Heart left ventricle (tissue), 16 donors: ENCODE measurements around the gene ROCK2. TPM values are rescaled to one million over a fixed set of nuclear protein-coding genes. Genes with fewer than 3 reads are reported as not detected.

ENCODE experiments used
- ATAC-seq, 4 donors: fragments of 200-7000 bp; cut with Tn5 transposase; one replicate each; pipeline ENCODE4 v1.9.1; 2020 to 2022; ENCODE audit warnings: moderate library complexity in 4 of 4, mild to moderate bottlenecking in 3 of 4, moderate number of reproducible peaks in 1 of 4
- DNase-seq, 5 donors: peaks; one replicate each; pipeline ENCODE4 v3.0.0-alpha.2; 2020
- H3K27ac ChIP-seq, 12 donors: fragments of 200-600 bp; sonication (generic) in 4 of 12; one replicate each; pipeline versions ENCODE4 v1.5.0 to v1.8.0; 2016 to 2022; ENCODE audit warnings: mild to moderate bottlenecking in 2 of 12
- H3K27me3 ChIP-seq, 9 donors: fragments of 200-600 bp; sonication (generic) in 2 of 9; one replicate each; pipeline versions ENCODE4 v1.5.1 to v1.8.0; 2016 to 2022; ENCODE audit warnings: mild to moderate bottlenecking in 3 of 9
- H3K36me3 ChIP-seq, 9 donors: fragments of 200-600 bp; sonication (generic) in 2 of 9; one replicate each; pipeline versions ENCODE4 v1.5.0 to v1.8.0; 2018 to 2022; ENCODE audit warnings: mild to moderate bottlenecking in 2 of 9
- H3K4me1 ChIP-seq, 12 donors: fragments of 200-600 bp; sonication (generic) in 4 of 12; one replicate each; pipeline versions ENCODE4 v1.5.0 to v1.8.0; 2016 to 2022; ENCODE audit warnings: mild to moderate bottlenecking in 3 of 12
- H3K4me3 ChIP-seq, 12 donors: fragments of 200-600 bp; sonication (generic) in 4 of 12; one replicate each; pipeline versions ENCODE4 v1.5.0 to v1.8.0; 2017 to 2022; ENCODE audit warnings: mild to moderate bottlenecking in 9 of 12, moderate library complexity in 4 of 12
- H3K9me3 ChIP-seq, 12 donors: fragments of 200-600 bp; sonication (generic) in 4 of 12; one replicate each; pipeline versions ENCODE4 v1.5.0 to v1.8.0; 2016 to 2022; ENCODE audit warnings: mild to moderate bottlenecking in 1 of 12
- POLR2A ChIP-seq, 2 donors: fragments of 450-650 bp; IDR thresholded peaks; one replicate each; pipeline ENCODE4 v1.6.1; 2017; ENCODE audit warnings: antibody characterized with exemption in 2 of 2, mild to moderate bottlenecking in 2 of 2, moderate library complexity in 2 of 2
- WGBS, 4 donors: extraction: QIAGEN DNeasy Blood & Tissue Kit in 2 of 4; methylation state at CpG; one replicate each; pipeline versions ENCODE4 v1.1.5 to v1.1.7; 2013 to 2018; 5-methylcytosine and 5-hydroxymethylcytosine counted together
- intact Hi-C, 10 donors: fragments of 100-400 bp; cut with DNase I; formaldehyde crosslinking; loops; one replicate each; pipeline versions ENCODE4 v1.11.1 to v1.14.2; 2022
- polyA plus RNA-seq, 2 donors: library from polyadenylated mRNA; stranded (reverse); fragments of 200-250 nt; gene quantifications; one replicate each; pipeline ENCODE4 v1.2.3, GENCODE V29; 2013
- total RNA-seq, 9 donors: library from RNA; depleted of rRNA in 2 of 9; stranded (reverse); fragments of >200 nt in 2 of 9; fragmentation: NEBNext Ultra II Directional in 3 of 9; extraction: Animal tissue kit (Norgen Biotek cat#: 25700) in 3 of 9; gene quantifications; one replicate each; pipeline versions ENCODE4 v1.1.0 to v1.2.4, GENCODE V29; 2016 to 2023
- TF ChIP-seq, protein P1 (sequence below), 12 donors: fragments of 200-600 bp; sonication (generic) in 4 of 12; IDR thresholded peaks; one replicate each; pipeline versions ENCODE4 v1.5.0 to v1.8.0; 2018 to 2022; ENCODE audit warnings: antibody characterized with exemption in 12 of 12, mild to moderate bottlenecking in 5 of 12
- donor health status: ischemic (EF 13 %, LVEDD 7.1; RV severe dilation, severe dysfunction).
- donor health status: healthy with polysubstance abuse.
- donor health status: DM: no; HTN: yes; CAD: no.
- donor health status: DM: no; HTN: no; CAD: no.
- donor health status: ischemic (EF 25% LVEDD 6.9; RV normal size, moderate dysfunction).
- donor health status: ischemic (EF 25% LVEDD 5.7; RV mildly dilated, moderate dysfunction).
- donor health status: healthy.
- donor health status: DM: yes; HTN: yes; CAD: no.
- donor health status: ischemic (EF 35%, LVEDD 5.7; RV mildly dilated, moderate dysfunction).
- donor health status: nonischemic (EF 11% LVEDD 7.7; RV severe dilation, severe dysfunction).
- donor health status: DM: yes; HTN: yes; CAD: no.
- donor health status: PGD.
- donor health status: ischemic (EF 29% LVEDD 5.4; RV normal size, mild dysfunction).
- donor health status: nonischemic (EF 23%, LVEDD 6.1; RV moderate dilation, normal function).

ROCK2 gene
- total and polyA plus RNA-seq, 11 donors: 6.1 to 44.3 (median 38.0) TPM

DNA sequence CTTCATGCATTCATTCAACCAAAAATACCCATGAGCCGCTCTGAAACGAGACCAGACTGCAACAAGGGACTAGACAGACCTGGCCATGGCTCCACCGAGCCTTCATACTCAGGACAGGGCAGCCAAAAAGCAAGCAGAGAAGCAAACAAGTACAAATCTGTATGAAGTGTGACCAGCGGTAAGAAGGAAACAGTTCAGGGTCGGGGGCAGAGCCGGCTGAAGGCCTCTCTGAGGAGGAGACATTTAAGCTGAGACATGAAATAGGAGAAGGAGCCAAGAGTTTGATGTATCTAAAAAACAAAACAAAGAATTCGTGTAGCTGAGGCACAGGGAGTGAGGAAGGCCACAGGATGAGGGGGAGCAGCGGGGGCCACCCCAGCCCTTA, 210.5 kb downstream of the ROCK2 start:
- H3K4me1 ChIP-seq: peaks cover 0 to 33% (median 20%) of the 10 kb centered on the region in 12 donors
- WGBS, 4 donors: 67 to 74% (median 69%) methylated on average over 8 of the region's 8 CpGs
- peak overlapping the region in 9 of 12 donors; percentile 53 to 65 (median 56) for H3K4me3 ChIP-seq
- intact Hi-C loops: loop anchor here (2.0 to 10.0 kb wide), 12 partner anchors 21 to 453 kb away; partner anchors contain the start of gene SLC66A3 (in 1 of the 10)
- TF ChIP-seq, protein P1, sequence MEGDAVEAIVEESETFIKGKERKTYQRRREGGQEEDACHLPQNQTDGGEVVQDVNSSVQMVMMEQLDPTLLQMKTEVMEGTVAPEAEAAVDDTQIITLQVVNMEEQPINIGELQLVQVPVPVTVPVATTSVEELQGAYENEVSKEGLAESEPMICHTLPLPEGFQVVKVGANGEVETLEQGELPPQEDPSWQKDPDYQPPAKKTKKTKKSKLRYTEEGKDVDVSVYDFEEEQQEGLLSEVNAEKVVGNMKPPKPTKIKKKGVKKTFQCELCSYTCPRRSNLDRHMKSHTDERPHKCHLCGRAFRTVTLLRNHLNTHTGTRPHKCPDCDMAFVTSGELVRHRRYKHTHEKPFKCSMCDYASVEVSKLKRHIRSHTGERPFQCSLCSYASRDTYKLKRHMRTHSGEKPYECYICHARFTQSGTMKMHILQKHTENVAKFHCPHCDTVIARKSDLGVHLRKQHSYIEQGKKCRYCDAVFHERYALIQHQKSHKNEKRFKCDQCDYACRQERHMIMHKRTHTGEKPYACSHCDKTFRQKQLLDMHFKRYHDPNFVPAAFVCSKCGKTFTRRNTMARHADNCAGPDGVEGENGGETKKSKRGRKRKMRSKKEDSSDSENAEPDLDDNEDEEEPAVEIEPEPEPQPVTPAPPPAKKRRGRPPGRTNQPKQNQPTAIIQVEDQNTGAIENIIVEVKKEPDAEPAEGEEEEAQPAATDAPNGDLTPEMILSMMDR (IDR thresholded peaks at IDR 0.05): no peak
- no peak for TF ChIP-seq POLR2A (IDR thresholded peaks at IDR 0.05)
- H3K9me3 ChIP-seq: no peaks in the 10 kb centered on the region
- DNase-seq (no peak), ATAC-seq (no peak)
- H3K27ac ChIP-seq: no peak overlapping the region
- H3K27me3 ChIP-seq: no peaks in the 10 kb centered on the region
- no peaks in the 10 kb centered on the region for H3K36me3 ChIP-seq

DNA sequence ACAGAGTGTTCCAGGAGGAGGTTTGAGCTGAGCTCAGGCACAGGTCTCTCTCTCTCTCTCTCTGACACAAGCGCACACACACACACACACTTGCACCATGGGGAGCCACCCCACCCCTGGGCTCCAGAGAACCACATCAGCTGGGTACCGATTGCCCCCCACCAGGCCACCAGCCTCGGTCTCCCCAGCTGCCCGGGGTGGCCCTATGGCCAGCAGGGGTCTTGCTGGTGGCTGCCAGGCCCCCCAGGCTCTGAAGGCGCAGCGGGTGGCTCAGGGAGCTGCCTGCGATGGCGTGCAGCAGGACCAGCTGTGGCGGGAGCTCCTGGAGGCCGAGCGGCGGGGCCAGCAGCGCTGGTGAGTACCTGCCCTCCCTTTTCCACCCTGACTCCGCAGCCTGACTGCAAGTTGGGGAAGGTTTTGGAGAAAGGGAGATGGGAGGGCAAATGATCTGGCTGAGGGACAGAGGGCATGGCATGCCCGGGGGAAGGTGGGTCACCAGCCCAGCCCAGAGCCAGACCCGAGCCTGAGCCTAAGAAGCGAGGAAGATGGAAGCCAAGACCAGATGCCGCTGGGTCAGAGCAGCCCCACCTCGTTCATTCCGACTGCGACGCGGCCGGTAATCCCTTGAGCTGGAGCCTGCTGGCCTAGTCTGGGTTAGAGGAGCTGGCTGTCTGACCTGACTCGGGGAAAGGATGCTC, 211.0 kb downstream of the ROCK2 start:
- Histone ChIP-seq H3K9me3 (no peaks in the 10 kb centered on the region), H3K27ac (no peak overlapping the region), H3K4me3 (peak overlapping the region; percentile 20 to 65 (median 55)), H3K27me3 (no peaks in the 10 kb centered on the region), H3K4me1 (peaks cover 0 to 35% (median 20%) of the 10 kb centered on the region in 12 donors), H3K36me3 (no peaks in the 10 kb centered on the region)
- DNase-seq (no peak), ATAC-seq (peak in 3 of 4 donors; percentile 25 to 33 (median 27))
- TF ChIP-seq POLR2A (IDR thresholded peaks at IDR 0.05): no peak
- TF ChIP-seq, protein P1 (IDR thresholded peaks at IDR 0.05): no peak
- WGBS, 4 donors: 21 to 30% (median 28%) methylated on average over 21 to 25 of the region's 25 CpGs
- intact Hi-C loops: loop anchor here (2.0 to 10.0 kb wide), 12 partner anchors 21 to 454 kb away; partner anchors contain the start of gene SLC66A3 (in 1 of the 10)

DNA sequence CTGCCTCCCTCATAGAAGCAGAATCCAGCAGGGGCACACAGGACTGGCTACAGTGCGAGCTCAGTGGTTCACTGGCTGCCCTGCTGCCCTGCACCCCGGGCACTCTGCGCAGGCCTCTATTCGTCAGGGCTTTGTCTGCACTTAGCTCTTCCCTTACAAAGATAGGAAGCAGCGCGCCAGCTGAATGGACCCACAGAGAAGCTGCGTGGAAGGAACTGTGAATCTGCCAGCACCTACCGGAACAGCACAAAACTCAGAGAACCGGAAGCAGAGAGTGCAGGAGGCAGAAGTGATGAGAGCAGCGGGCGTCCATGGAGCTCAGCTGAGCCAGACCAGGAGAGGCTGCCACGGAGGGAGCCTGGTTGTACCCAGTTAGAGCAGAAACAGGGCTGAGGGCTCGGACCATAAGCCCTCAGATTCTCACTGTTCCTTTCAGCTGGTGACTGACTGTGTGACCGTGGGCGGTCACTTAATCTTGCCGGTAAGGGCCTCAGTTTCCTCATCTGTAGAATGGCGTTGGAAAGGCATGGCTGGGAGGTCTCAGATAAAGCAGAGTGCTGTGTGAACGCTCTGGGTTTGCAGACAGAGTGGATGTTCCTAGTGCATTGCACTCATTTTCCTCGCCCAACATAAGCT, 212.3 kb downstream of the ROCK2 start:
- DNase-seq: no peak
- TF ChIP-seq POLR2A (IDR thresholded peaks at IDR 0.05): no peak
- TF ChIP-seq, protein P1 (IDR thresholded peaks at IDR 0.05): no peak
- H3K9me3 ChIP-seq: no peaks in the 10 kb centered on the region
- no peak overlapping the region for H3K27ac ChIP-seq
- no peaks in the 10 kb centered on the region for H3K27me3 ChIP-seq
- WGBS, 4 donors: 69 to 81% (median 75%) methylated on average over 19 of the region's 19 CpGs
- peaks cover 0 to 37% (median 20%) of the 10 kb centered on the region in 12 donors for H3K4me1 ChIP-seq
- intact Hi-C loops: loop anchor here (2.0 to 10.0 kb wide), 12 partner anchors 23 to 455 kb away; partner anchors contain the start of gene SLC66A3 (in 1 of the 10)
- H3K36me3 ChIP-seq: no peaks in the 10 kb centered on the region
- no peak for ATAC-seq
- peak overlapping the region in 7 of 12 donors; percentile 53 to 63 (median 56) for H3K4me3 ChIP-seq
